ENCODE measurements around the gene MCTP1. TPM values are rescaled to one million over a fixed set of nuclear protein-coding genes. Genes with fewer than 3 reads are reported as not detected.

MCTP1 gene
- total RNA-seq, 4 donors from 2014 or later, result 3.3 to 31.4 (median 13.4) TPM

- in situ Hi-C loops (cut with MboI; ENCODE audit: low pct_ligation_motif_present in 1 of 4, low pct_unique_long_range_greater_than_20kb in 1 of 4, low sequenced_read_pairs in 3 of 4) (no loop called here), intact Hi-C loops (cut with DNase I; ENCODE audit: low total_unique reads) (no loop called here)
- DNase-seq, result no peak
- no peak overlapping the region for H3K27ac ChIP-seq
- no peaks in the 10 kb centered on the region for H3K4me1 ChIP-seq
- no peaks in the 10 kb centered on the region for H3K9me3 ChIP-seq
- no peaks in the 10 kb centered on the region for H3K36me3 ChIP-seq
- H3K4me3 ChIP-seq, result no peak overlapping the region
- H3K27me3 ChIP-seq, result no peaks in the 10 kb centered on the region
- WGBS, 2 donors (ENCODE audit: low coverage in 1 of 2), result 100% methylated on average over 2 of the region's 2 CpGs; no CpG with 5 or more reads in 1 of the 2 donors
- TF ChIP-seq EP300 (IDR thresholded peaks at IDR 0.05; ENCODE audit: low read depth) (no peak), POLR2AphosphoS5 (IDR thresholded peaks at IDR 0.05) (no peak), POLR2A (IDR thresholded peaks at IDR 0.05) (no peak), CTCF (IDR thresholded peaks at IDR 0.05) (no peak)
These were observed 214.4 kb downstream of the MCTP1 start for GRCh38 chr5:95070453-95070852.

- 32 to 60% methylated on average over 5 of the region's 5 CpGs for WGBS, 2 donors (ENCODE audit: low coverage in 1 of 2)
- intact Hi-C loops (cut with DNase I; ENCODE audit: low total_unique reads), result no loop called here
- DNase-seq, result no peak
These were observed 214.9 kb downstream of the MCTP1 start for GRCh38 chr5:95069948-95070347.

GRCh38 chr5:95069021-95069420, 215.9 kb downstream of the MCTP1 start:
- H3K36me3 ChIP-seq, result no peaks in the 10 kb centered on the region
- TF ChIP-seq POLR2A (IDR thresholded peaks at IDR 0.05) (no peak), EP300 (IDR thresholded peaks at IDR 0.05; ENCODE audit: low read depth) (no peak), CTCF (IDR thresholded peaks at IDR 0.05) (no peak), POLR2AphosphoS5 (IDR thresholded peaks at IDR 0.05) (no peak)
- H3K4me1 ChIP-seq, result no peaks in the 10 kb centered on the region
- no peak overlapping the region for H3K27ac ChIP-seq
- WGBS, 2 donors (ENCODE audit: low coverage in 1 of 2), result 32 to 38% methylated on average over 2 of the region's 2 CpGs
- no peak for DNase-seq
- H3K4me3 ChIP-seq, result no peak overlapping the region
- in situ Hi-C loops (cut with MboI; ENCODE audit: low pct_ligation_motif_present in 1 of 4, low pct_unique_long_range_greater_than_20kb in 1 of 4, low sequenced_read_pairs in 3 of 4), result no loop called here
- intact Hi-C loops (cut with DNase I; ENCODE audit: low total_unique reads), result no loop called here
- no peaks in the 10 kb centered on the region for H3K9me3 ChIP-seq
- no peaks in the 10 kb centered on the region for H3K27me3 ChIP-seq

More at GRCh38 chr5:95069948-95070347, 214.9 kb downstream of the MCTP1 start:
- Histone ChIP-seq H3K9me3 (no peaks in the 10 kb centered on the region), H3K4me1 (no peaks in the 10 kb centered on the region), H3K27me3 (no peaks in the 10 kb centered on the region), H3K27ac (no peak overlapping the region), H3K36me3 (no peaks in the 10 kb centered on the region), H3K4me3 (no peak overlapping the region)
- in situ Hi-C loops (cut with MboI; ENCODE audit: low pct_ligation_motif_present in 1 of 4, low pct_unique_long_range_greater_than_20kb in 1 of 4, low sequenced_read_pairs in 3 of 4), result no loop called here
- no peak for TF ChIP-seq POLR2A (IDR thresholded peaks at IDR 0.05)
- TF ChIP-seq CTCF (IDR thresholded peaks at IDR 0.05), result no peak
- no peak for TF ChIP-seq POLR2AphosphoS5 (IDR thresholded peaks at IDR 0.05)

GRCh38 chr5:95068289-95068910, 216.5 kb downstream of the MCTP1 start:
- intact Hi-C loops (cut with DNase I; ENCODE audit: low total_unique reads) (no loop called here), in situ Hi-C loops (cut with MboI; ENCODE audit: low pct_ligation_motif_present in 1 of 4, low pct_unique_long_range_greater_than_20kb in 1 of 4, low sequenced_read_pairs in 3 of 4) (no loop called here)
- Histone ChIP-seq H3K4me1 (no peaks in the 10 kb centered on the region), H3K27ac (no peak overlapping the region), H3K4me3 (no peak overlapping the region), H3K36me3 (no peaks in the 10 kb centered on the region), H3K27me3 (no peaks in the 10 kb centered on the region), H3K9me3 (no peaks in the 10 kb centered on the region)
- DNase-seq, result no peak
- 52 to 62% methylated on average over 7 of the region's 7 CpGs for WGBS, 2 donors (ENCODE audit: low coverage in 1 of 2)
- no peak for TF ChIP-seq EP300 (IDR thresholded peaks at IDR 0.05; ENCODE audit: low read depth)
- TF ChIP-seq CTCF (IDR thresholded peaks at IDR 0.05), result no peak
- TF ChIP-seq POLR2A (IDR thresholded peaks at IDR 0.05), result no peak
- no peak for TF ChIP-seq POLR2AphosphoS5 (IDR thresholded peaks at IDR 0.05)

All from transverse colon (tissue), 4 donors.